ENCODE data around the gene CCDC68.

DNA sequence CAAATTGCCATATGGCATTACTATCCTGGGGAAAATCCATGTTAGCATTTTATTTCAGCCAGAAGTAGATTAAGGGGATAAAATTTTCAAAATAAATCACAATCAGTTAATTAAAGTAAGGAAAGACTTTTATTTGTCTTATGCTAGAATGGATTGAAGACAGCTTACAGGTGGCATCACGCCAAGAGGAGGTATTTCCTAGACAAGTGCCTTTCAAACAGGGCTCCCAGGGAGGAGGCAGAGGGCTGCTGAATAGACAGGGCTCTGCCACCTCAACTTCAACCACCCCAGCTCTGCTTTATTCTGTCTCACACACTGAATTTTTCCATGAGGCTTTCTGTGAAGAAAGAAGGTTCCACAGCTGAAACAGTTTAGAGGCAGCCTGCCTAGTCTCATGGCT lies 12.2 kb downstream of the CCDC68 start:
- TF ChIP-seq ZNF416 (tag by site-specific recombination; IDR thresholded peaks at IDR 0.05), result no peak
- TF ChIP-seq, protein P1, sequence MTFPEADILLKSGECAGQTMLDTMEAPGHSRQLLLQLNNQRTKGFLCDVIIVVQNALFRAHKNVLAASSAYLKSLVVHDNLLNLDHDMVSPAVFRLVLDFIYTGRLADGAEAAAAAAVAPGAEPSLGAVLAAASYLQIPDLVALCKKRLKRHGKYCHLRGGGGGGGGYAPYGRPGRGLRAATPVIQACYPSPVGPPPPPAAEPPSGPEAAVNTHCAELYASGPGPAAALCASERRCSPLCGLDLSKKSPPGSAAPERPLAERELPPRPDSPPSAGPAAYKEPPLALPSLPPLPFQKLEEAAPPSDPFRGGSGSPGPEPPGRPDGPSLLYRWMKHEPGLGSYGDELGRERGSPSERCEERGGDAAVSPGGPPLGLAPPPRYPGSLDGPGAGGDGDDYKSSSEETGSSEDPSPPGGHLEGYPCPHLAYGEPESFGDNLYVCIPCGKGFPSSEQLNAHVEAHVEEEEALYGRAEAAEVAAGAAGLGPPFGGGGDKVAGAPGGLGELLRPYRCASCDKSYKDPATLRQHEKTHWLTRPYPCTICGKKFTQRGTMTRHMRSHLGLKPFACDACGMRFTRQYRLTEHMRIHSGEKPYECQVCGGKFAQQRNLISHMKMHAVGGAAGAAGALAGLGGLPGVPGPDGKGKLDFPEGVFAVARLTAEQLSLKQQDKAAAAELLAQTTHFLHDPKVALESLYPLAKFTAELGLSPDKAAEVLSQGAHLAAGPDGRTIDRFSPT (tag by site-specific recombination; IDR thresholded peaks at IDR 0.05), result no peak

Measured in HEK293 (cell line).